ENCODE measurements around the gene ACTG1.
A peak's percentile ranks its signal among the peaks of the same experiment; 100 is the strongest.

The ACTG1 gene

GRCh38 chr17:81498953-81499600 is 13.5 kb downstream of the ACTG1 start:
- no peak for DNase-seq (ENCODE audit: low read depth in 2 of 2)

- no peak for DNase-seq (ENCODE audit: low read depth in 2 of 2)
Measured at GRCh38 chr17:81494626-81495377, 17.8 kb downstream of the ACTG1 start.

GRCh38 chr17:81493198-81494038 is 19.2 kb downstream of the ACTG1 start:
- no peak for DNase-seq (ENCODE audit: low read depth in 2 of 2)

GRCh38 chr17:81492706-81493105 is 19.9 kb downstream of the ACTG1 start:
- no peak for DNase-seq (ENCODE audit: low read depth in 2 of 2)

GRCh38 chr17:81492202-81492601 is 20.4 kb downstream of the ACTG1 start:
- no peak for DNase-seq (ENCODE audit: low read depth in 2 of 2)

GRCh38 chr17:81491761-81492160 is 20.8 kb downstream of the ACTG1 start:
- no peak for DNase-seq (ENCODE audit: low read depth in 2 of 2)

GRCh38 chr17:81491181-81491581 is 21.4 kb downstream of the ACTG1 start:
- no peak for DNase-seq (ENCODE audit: low read depth in 2 of 2)

- DNase-seq (ENCODE audit: low read depth in 2 of 2): no peak
Measured at GRCh38 chr17:81489998-81490992, 22.3 kb downstream of the ACTG1 start.

GRCh38 chr17:81489012-81489997 is 23.3 kb downstream of the ACTG1 start:
- no peak for DNase-seq (ENCODE audit: low read depth in 2 of 2)

- DNase-seq (ENCODE audit: low read depth in 2 of 2): no peak
Measured at GRCh38 chr17:81488276-81488860, 24.2 kb downstream of the ACTG1 start.

- DNase-seq (ENCODE audit: low read depth in 2 of 2): peak; percentile 59 to 67
Measured at GRCh38 chr17:81487487-81488275, 24.9 kb downstream of the ACTG1 start.

- no peak for DNase-seq (ENCODE audit: low read depth in 2 of 2)
Measured at GRCh38 chr17:81487089-81487486, 25.5 kb downstream of the ACTG1 start.

- no peak for DNase-seq (ENCODE audit: low read depth in 2 of 2)
Measured at GRCh38 chr17:81486199-81486810, 26.3 kb downstream of the ACTG1 start.

GRCh38 chr17:81484195-81484979 is 28.2 kb downstream of the ACTG1 start:
- DNase-seq (ENCODE audit: low read depth in 2 of 2): peak; percentile 68 to 75

- DNase-seq (ENCODE audit: low read depth in 2 of 2): no peak
Measured at GRCh38 chr17:81483862-81484194, 28.8 kb downstream of the ACTG1 start.

GRCh38 chr17:81483085-81483861 is 29.3 kb downstream of the ACTG1 start:
- DNase-seq (ENCODE audit: low read depth in 2 of 2): no peak

GRCh38 chr17:81482673-81483072 is 29.9 kb downstream of the ACTG1 start:
- no peak for DNase-seq (ENCODE audit: low read depth in 2 of 2)
